ENCODE data around the gene TMEM176A.

The TMEM176A gene

GRCh38 chr7:150793569-150794238 is 6.9 kb upstream of the TMEM176A start:
- POLR2A ChIA-PET = no interaction called here
- TF ChIP-seq CTCF (IDR thresholded peaks at IDR 0.05; ENCODE audit: control extremely low read depth, extremely low read depth, low read depth, missing control alignments) = no peak
- CTCF ChIA-PET = interaction anchor here (1.1 to 2.9 kb wide), 3 partner anchors 14 to 378 kb away, joined by 3 to 9 read pairs (median 4); no protein-coding TSS in a partner anchor
- no peak for DNase-seq (ENCODE audit: extremely low spot score)

GRCh38 chr7:150797661-150798060 is 2.9 kb upstream of the TMEM176A start:
- TF ChIP-seq CTCF (IDR thresholded peaks at IDR 0.05; ENCODE audit: control extremely low read depth, extremely low read depth, low read depth, missing control alignments) = no peak
- DNase-seq (ENCODE audit: extremely low spot score) = no peak
- ChIA-PET POLR2A (no interaction called here), CTCF (interaction anchor here (1.9 kb wide), 1 partner anchor 18 kb away, joined by 5 read pairs; no protein-coding TSS in a partner anchor)

- ChIA-PET POLR2A (no interaction called here), CTCF (interaction anchor here (0.8 to 1.9 kb wide), 4 partner anchors 10 to 350 kb away, joined by 3 to 5 read pairs (median 3); no protein-coding TSS in a partner anchor)
- TF ChIP-seq CTCF (IDR thresholded peaks at IDR 0.05; ENCODE audit: control extremely low read depth, extremely low read depth, low read depth, missing control alignments) = no peak
- DNase-seq (ENCODE audit: extremely low spot score) = no peak
Observed at GRCh38 chr7:150799156-150799555, 1.4 kb upstream of the TMEM176A start.

- no peak for TF ChIP-seq CTCF (IDR thresholded peaks at IDR 0.05; ENCODE audit: control extremely low read depth, extremely low read depth, low read depth, missing control alignments)
- ChIA-PET POLR2A (no interaction called here), CTCF (interaction anchor here (0.9 to 1.9 kb wide), 4 partner anchors 20 to 351 kb away, joined by 3 to 6 read pairs (median 4); no protein-coding TSS in a partner anchor)
- DNase-seq (ENCODE audit: extremely low spot score) = no peak
Observed at GRCh38 chr7:150799741-150800580, 608 bp upstream of the TMEM176A start, which contains the start of gene TMEM176B. Gene TMEM176B (minus strand): TSS chr7:150800364. CDS start chr7:150796569, 3,795 bp downstream.

GRCh38 chr7:150801242-150801945 is 825 bp downstream of the TMEM176A start:
- DNase-seq (ENCODE audit: extremely low spot score) = no peak
- POLR2A ChIA-PET = no interaction called here
- no peak for TF ChIP-seq CTCF (IDR thresholded peaks at IDR 0.05; ENCODE audit: control extremely low read depth, extremely low read depth, low read depth, missing control alignments)
- CTCF ChIA-PET = no interaction called here
